ENCODE data around the gene KEAP1. TPM values are rescaled to one million over a fixed set of nuclear protein-coding genes. Genes with fewer than 3 reads are reported as not detected.
"Not testable (repeated sequence)": the region's sequence is repeated elsewhere in the genome, so short reads cannot be mapped to it uniquely, and the experiment has no call there.

Gene KEAP1
- total RNA-seq, 1 donor from 2014 or later: 53.5 TPM

DNA sequence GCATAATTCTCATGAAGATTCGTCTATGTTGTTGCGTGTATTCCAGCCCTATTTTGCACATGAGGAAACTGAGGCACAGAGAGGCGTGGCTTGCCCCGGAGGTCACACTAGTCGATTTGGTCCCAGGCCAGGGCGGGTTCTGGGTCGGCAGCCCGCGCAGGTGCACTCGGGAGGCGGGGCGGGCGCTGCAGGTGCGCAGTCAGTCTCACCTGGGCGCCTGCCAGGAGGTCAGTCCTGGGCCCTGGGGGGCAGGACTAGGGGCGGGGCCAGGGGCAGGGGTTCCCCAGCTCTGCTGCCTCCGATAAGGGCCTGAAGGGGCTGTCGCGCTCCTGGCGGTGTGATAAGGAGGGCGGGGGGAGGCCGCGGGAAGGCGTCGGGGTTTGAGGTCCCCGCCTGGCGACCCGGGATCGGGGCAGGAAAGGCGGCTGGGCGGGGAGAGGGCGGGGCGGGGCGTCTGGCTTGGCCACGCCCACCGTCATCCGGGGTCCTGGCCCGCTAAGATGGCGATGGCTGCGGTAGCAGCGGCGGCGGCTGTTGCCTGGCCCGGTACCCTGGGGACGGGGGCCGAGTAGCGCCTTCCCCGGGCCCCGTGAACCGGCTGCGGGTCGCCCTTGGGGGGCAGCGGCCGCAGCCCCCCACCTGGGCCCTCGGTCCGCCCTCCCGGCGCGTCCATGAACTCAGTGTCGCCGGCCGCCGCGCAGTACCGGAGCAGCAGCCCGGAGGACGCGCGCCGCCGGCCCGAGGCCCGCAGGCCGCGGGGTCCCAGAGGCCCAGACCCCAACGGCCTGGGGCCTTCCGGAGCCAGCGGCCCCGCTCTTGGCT, 40.5 kb upstream of the KEAP1 start, which contains the start of gene ATG4D:
ATG4D (plus strand) TSS at position 485 of the 822 bp plus-strand sequence; CDS start at position 672, 187 bp downstream.
- no peak for DNase-seq (ENCODE audit: extremely low spot score in 2 of 2)
- TF ChIP-seq CTCF (IDR thresholded peaks at IDR 0.05) (no peak), POLR2A (IDR thresholded peaks at IDR 0.05) (peak in 1 of 2 donors; percentile 60), POLR2AphosphoS5 (IDR thresholded peaks at IDR 0.05; ENCODE audit: insufficient read depth in 1 of 2, low read depth in 1 of 2) (peak in 1 of 2 donors; percentile 54)
- intact Hi-C loops (cut with DNase I): no loop called here
- peaks cover 27% of the 10 kb centered on the region for H3K4me1 ChIP-seq
- H3K9me3 ChIP-seq: no peaks in the 10 kb centered on the region
- peak within 1 kb of the TSS; percentile 88 to 93 for H3K4me3 ChIP-seq
- peak within 1 kb of the TSS; percentile 94 for H3K27ac ChIP-seq
- peaks cover 0 to 22% of the 10 kb centered on the region in 2 donors for H3K36me3 ChIP-seq
- no peaks in the 10 kb centered on the region for H3K27me3 ChIP-seq

GRCh38 chr19:10543059-10543419, 39.9 kb upstream of the KEAP1 start:
- peak overlapping the region; percentile 94 for H3K27ac ChIP-seq
- intact Hi-C loops (cut with DNase I): no loop called here
- DNase-seq (ENCODE audit: extremely low spot score in 2 of 2): no peak
- no peaks in the 10 kb centered on the region for H3K9me3 ChIP-seq
- peaks cover 0 to 16% of the 10 kb centered on the region in 2 donors for H3K36me3 ChIP-seq
- H3K4me3 ChIP-seq: peak overlapping the region; percentile 88 to 93
- H3K4me1 ChIP-seq: peaks cover 27% of the 10 kb centered on the region
- no peaks in the 10 kb centered on the region for H3K27me3 ChIP-seq
- TF ChIP-seq POLR2AphosphoS5 (IDR thresholded peaks at IDR 0.05; ENCODE audit: insufficient read depth in 1 of 2, low read depth in 1 of 2): no peak
- TF ChIP-seq POLR2A (IDR thresholded peaks at IDR 0.05): no peak
- no peak for TF ChIP-seq CTCF (IDR thresholded peaks at IDR 0.05)

DNA sequence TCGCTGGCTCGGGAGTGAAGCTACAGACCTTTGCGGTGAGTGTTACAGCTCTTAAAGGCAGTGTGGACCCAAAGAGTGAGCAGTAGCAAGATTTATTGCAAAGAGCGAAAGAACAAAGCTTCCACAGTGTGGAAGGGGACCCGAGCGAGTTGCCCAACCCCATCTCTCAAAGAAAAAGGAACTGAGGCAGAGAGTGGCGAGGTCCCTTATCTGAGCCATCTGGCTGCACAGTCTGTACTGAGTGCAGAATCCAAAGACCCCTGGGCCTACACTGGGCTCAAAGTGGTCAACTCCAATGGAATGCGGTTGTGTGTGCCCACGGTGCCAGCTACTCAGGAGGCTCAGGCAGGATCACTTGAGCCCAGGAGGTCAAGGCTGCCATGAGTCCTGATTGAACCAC, 35.9 kb upstream of the KEAP1 start:
- intact Hi-C loops (cut with DNase I): not testable (repeated sequence)

GRCh38 chr19:10538204-10538983, 35.2 kb upstream of the KEAP1 start:
- H3K27me3 ChIP-seq: no peaks in the 10 kb centered on the region
- TF ChIP-seq CTCF (IDR thresholded peaks at IDR 0.05) (no peak), POLR2AphosphoS5 (IDR thresholded peaks at IDR 0.05; ENCODE audit: insufficient read depth in 1 of 2, low read depth in 1 of 2) (no peak), POLR2A (IDR thresholded peaks at IDR 0.05) (no peak)
- H3K36me3 ChIP-seq: no peaks in the 10 kb centered on the region
- no peaks in the 10 kb centered on the region for H3K9me3 ChIP-seq
- intact Hi-C loops (cut with DNase I): no loop called here
- peaks cover 10% of the 10 kb centered on the region for H3K4me1 ChIP-seq
- no peak overlapping the region for H3K4me3 ChIP-seq
- no peak overlapping the region for H3K27ac ChIP-seq
- DNase-seq (ENCODE audit: extremely low spot score in 2 of 2): no peak

More for the DNA sequence above, 35.9 kb upstream of the KEAP1 start:
- not testable (repeated sequence) for H3K27me3 ChIP-seq; H3K27ac ChIP-seq; H3K4me1 ChIP-seq; DNase-seq (ENCODE audit: extremely low spot score in 2 of 2); H3K36me3 ChIP-seq; H3K9me3 ChIP-seq; H3K4me3 ChIP-seq

DNA sequence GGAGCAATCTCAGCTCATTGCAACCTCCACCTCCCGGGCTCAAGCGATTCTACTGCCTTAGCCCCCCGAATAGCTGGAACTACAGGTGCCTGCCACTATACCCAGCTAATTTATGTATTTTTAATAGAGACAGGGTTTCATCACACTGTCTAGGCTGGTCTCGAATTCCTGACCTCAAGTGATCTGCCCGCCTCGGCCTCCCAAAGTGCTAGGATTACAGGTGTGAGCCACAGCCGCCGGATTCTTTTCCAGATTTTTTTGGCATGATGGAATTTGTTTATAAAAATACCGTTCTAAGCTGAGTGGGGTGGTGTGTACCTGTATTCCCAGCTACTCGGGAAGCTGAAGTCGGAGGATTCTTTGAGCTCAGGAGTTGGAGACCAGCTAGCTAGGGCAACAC, 34.5 kb upstream of the KEAP1 start:
- Histone ChIP-seq H3K36me3 (no peaks in the 10 kb centered on the region), H3K27ac (no peak overlapping the region), H3K4me3 (no peak overlapping the region), H3K9me3 (no peaks in the 10 kb centered on the region), H3K27me3 (no peaks in the 10 kb centered on the region), H3K4me1 (peaks cover 5% of the 10 kb centered on the region)
- TF ChIP-seq POLR2AphosphoS5 (IDR thresholded peaks at IDR 0.05; ENCODE audit: insufficient read depth in 1 of 2, low read depth in 1 of 2) (no peak), POLR2A (IDR thresholded peaks at IDR 0.05) (no peak), CTCF (IDR thresholded peaks at IDR 0.05) (no peak)
- no peak for DNase-seq (ENCODE audit: extremely low spot score in 2 of 2)
- intact Hi-C loops (cut with DNase I): no loop called here

Measured in vagina (tissue), 2 donors.